Activated CD4-positive, alpha-beta T cell treated with anti-CD3 and anti-CD28 coated beads for 36 hours (primary cell): ENCODE data around the gene ABCC8. TPM values are rescaled to one million over a fixed set of nuclear protein-coding genes. Genes with fewer than 3 reads are reported as not detected.
A peak's percentile ranks its signal among the peaks of the same experiment; 100 is the strongest.

Source experiments
- ATAC-seq: fragments of 200-7000 bp; cut with Tn5 transposase; one replicate; pipeline ENCODE4 v1.10.0; 2021; ENCODE audit warnings: mild to moderate bottlenecking, moderate library complexity
- CTCF ChIA-PET: fragments of 350-600 bp; sonication (Branson Sonifier 250); formaldehyde crosslinking; loops from one replicate; lab custom pipeline; 2021; ENCODE audit warnings: antibody characterized with exemption; lab: Charles Lee
- POLR2A ChIA-PET: fragments of 350-600 bp; sonication (Branson Sonifier 250); formaldehyde crosslinking; loops from one replicate; lab custom pipeline; 2021; ENCODE audit warnings: antibody characterized with exemption, inconsistent platforms; lab: Charles Lee
- DNase-seq: peaks from one replicate; pipeline ENCODE4 v3.0.0-alpha.2; 2020
- H3K27ac Mint-ChIP-seq: one replicate; pipeline ENCODE4 v1.8.0; 2021; ENCODE audit warnings: mixed read lengths
- H3K27me3 Mint-ChIP-seq: one replicate; pipeline ENCODE4 v1.8.0; 2021; ENCODE audit warnings: mixed read lengths
- H3K36me3 Mint-ChIP-seq: one replicate; pipeline ENCODE4 v1.8.0; 2021; ENCODE audit warnings: low read depth, mixed read lengths
- H3K4me1 Mint-ChIP-seq: one replicate; pipeline ENCODE4 v1.8.0; 2021; ENCODE audit warnings: mixed read lengths
- H3K4me3 Mint-ChIP-seq: one replicate; pipeline ENCODE4 v1.8.0; 2021; ENCODE audit warnings: mild to moderate bottlenecking, moderate library complexity, mixed read lengths
- H3K9me3 Mint-ChIP-seq: one replicate; pipeline ENCODE4 v1.8.0; 2021; ENCODE audit warnings: low read depth, mixed read lengths
- intact Hi-C, 2 experiments: fragments of 100-400 bp; cut with DNase I in 1 of 2; cut with micrococcal nuclease in 1 of 2; formaldehyde crosslinking; loops; one replicate each; pipeline versions ENCODE4 v1.14.2 to v1.15.1; 2022 to 2024; cut with DNase I, micrococcal nuclease
- total RNA-seq, 2 experiments: library from RNA; stranded (reverse); gene quantifications; one replicate each; pipeline ENCODE4 v1.2.3, GENCODE V29; 2021

The ABCC8 gene
- total RNA-seq, 2 experiments from 2014 or later, result not detected

- Mint-ChIP-seq H3K27me3 (peaks cover 7% of the 10 kb centered on the region), H3K36me3 (no peaks in the 10 kb centered on the region), H3K4me1 (no peaks in the 10 kb centered on the region), H3K4me3 (no peak overlapping the region), H3K27ac (no peak overlapping the region), H3K9me3 (no peaks in the 10 kb centered on the region)
- no peak for ATAC-seq
- CTCF ChIA-PET, result interaction anchor here (0.8 to 6.4 kb wide), 11 partner anchors 11 to 275 kb away, joined by 3 to 99 read pairs (median 3); partner anchors contain the start of gene KCNJ11
- no peak for DNase-seq
- POLR2A ChIA-PET, result interaction anchor here (1.1 kb wide), 1 partner anchor 115 kb away, joined by 3 read pairs; no protein-coding TSS in a partner anchor
- intact Hi-C loops, result loop anchor here (10.0 kb wide), 1 partner anchor 560 kb away; no protein-coding TSS in a partner anchor
These were observed 28.5 kb upstream of the ABCC8 start for GRCh38 chr11:17505146-17505545.

- no peak overlapping the region for H3K4me3 Mint-ChIP-seq
- no peaks in the 10 kb centered on the region for H3K4me1 Mint-ChIP-seq
- DNase-seq (peak; percentile 88), ATAC-seq (peak; percentile 90)
- CTCF ChIA-PET, result interaction anchor here (0.6 to 6.4 kb wide), 15 partner anchors 11 to 489 kb away, joined by 3 to 99 read pairs (median 4); partner anchors contain the start of gene KCNJ11
- no peak overlapping the region for H3K27ac Mint-ChIP-seq
- POLR2A ChIA-PET, result no interaction called here
- H3K9me3 Mint-ChIP-seq, result no peaks in the 10 kb centered on the region
- intact Hi-C loops, result loop anchor here (1.0 to 10.0 kb wide), 6 partner anchors 115 to 716 kb away; no protein-coding TSS in a partner anchor
- H3K27me3 Mint-ChIP-seq, result peaks cover 7% of the 10 kb centered on the region
- H3K36me3 Mint-ChIP-seq, result no peaks in the 10 kb centered on the region
These were observed 27.9 kb upstream of the ABCC8 start for GRCh38 chr11:17504330-17505107.

- no peaks in the 10 kb centered on the region for H3K9me3 Mint-ChIP-seq
- no peak for DNase-seq
- ATAC-seq, result no peak
- H3K4me1 Mint-ChIP-seq, result no peaks in the 10 kb centered on the region
- H3K27me3 Mint-ChIP-seq, result peaks cover 1% of the 10 kb centered on the region
- no peaks in the 10 kb centered on the region for H3K36me3 Mint-ChIP-seq
- intact Hi-C loops, result loop anchor here (10.0 kb wide), 1 partner anchor 558 kb away; no protein-coding TSS in a partner anchor
- ChIA-PET POLR2A (no interaction called here), CTCF (interaction anchor here (1.1 to 6.4 kb wide), 3 partner anchors 120 to 273 kb away, joined by 3 to 99 read pairs (median 16); no protein-coding TSS in a partner anchor)
- H3K4me3 Mint-ChIP-seq, result no peak overlapping the region
- H3K27ac Mint-ChIP-seq, result no peak overlapping the region
These were observed 26.0 kb upstream of the ABCC8 start for GRCh38 chr11:17502630-17503029.

GRCh38 chr11:17500673-17501072 is 24.0 kb upstream of the ABCC8 start:
- ChIA-PET POLR2A (no interaction called here), CTCF (interaction anchor here (0.9 to 2.8 kb wide), 2 partner anchors 27 to 115 kb away, joined by 4 to 6 read pairs; no protein-coding TSS in a partner anchor)

GRCh38 chr11:17498475-17498874 is 21.8 kb upstream of the ABCC8 start:
- no peak overlapping the region for H3K27ac Mint-ChIP-seq
- H3K4me3 Mint-ChIP-seq, result no peak overlapping the region
- POLR2A ChIA-PET, result no interaction called here
- DNase-seq, result no peak
- CTCF ChIA-PET, result interaction anchor here (0.6 to 2.8 kb wide), 5 partner anchors 8 to 789 kb away, joined by 3 to 7 read pairs (median 3); no protein-coding TSS in a partner anchor
- ATAC-seq, result no peak
- H3K4me1 Mint-ChIP-seq, result no peaks in the 10 kb centered on the region
- H3K9me3 Mint-ChIP-seq, result no peaks in the 10 kb centered on the region
- H3K27me3 Mint-ChIP-seq, result no peaks in the 10 kb centered on the region
- intact Hi-C loops, result no loop called here
- no peaks in the 10 kb centered on the region for H3K36me3 Mint-ChIP-seq

More at GRCh38 chr11:17500673-17501072, 24.0 kb upstream of the ABCC8 start:
- Mint-ChIP-seq H3K36me3 (no peaks in the 10 kb centered on the region), H3K27ac (no peak overlapping the region), H3K27me3 (peaks cover 1% of the 10 kb centered on the region), H3K9me3 (no peaks in the 10 kb centered on the region), H3K4me3 (no peak overlapping the region), H3K4me1 (no peaks in the 10 kb centered on the region)
- DNase-seq, result no peak
- no peak for ATAC-seq
- intact Hi-C loops, result loop anchor here (10.0 kb wide), 1 partner anchor 556 kb away; no protein-coding TSS in a partner anchor

- ATAC-seq, result peak; percentile 49
- CTCF ChIA-PET, result interaction anchor here (0.6 to 2.8 kb wide), 4 partner anchors 9 to 789 kb away, joined by 3 to 7 read pairs (median 4); no protein-coding TSS in a partner anchor
These were observed 21.4 kb upstream of the ABCC8 start for GRCh38 chr11:17498058-17498457.

GRCh38 chr11:17496406-17496805 is 19.8 kb upstream of the ABCC8 start:
- CTCF ChIA-PET, result interaction anchor here (0.9 kb wide), 1 partner anchor 11 kb away, joined by 3 read pairs; no protein-coding TSS in a partner anchor
- intact Hi-C loops, result no loop called here
- POLR2A ChIA-PET, result interaction anchor here (1.1 kb wide), 1 partner anchor 138 kb away, joined by 3 read pairs; no protein-coding TSS in a partner anchor
- H3K9me3 Mint-ChIP-seq, result no peaks in the 10 kb centered on the region
- H3K4me3 Mint-ChIP-seq, result no peak overlapping the region
- DNase-seq (no peak), ATAC-seq (no peak)
- H3K27me3 Mint-ChIP-seq, result peaks cover 4% of the 10 kb centered on the region
- no peaks in the 10 kb centered on the region for H3K4me1 Mint-ChIP-seq
- H3K36me3 Mint-ChIP-seq, result no peaks in the 10 kb centered on the region
- no peak overlapping the region for H3K27ac Mint-ChIP-seq

More at GRCh38 chr11:17498058-17498457, 21.4 kb upstream of the ABCC8 start:
- Mint-ChIP-seq H3K27me3 (no peaks in the 10 kb centered on the region), H3K4me1 (no peaks in the 10 kb centered on the region), H3K4me3 (no peak overlapping the region), H3K36me3 (no peaks in the 10 kb centered on the region), H3K27ac (no peak overlapping the region), H3K9me3 (no peaks in the 10 kb centered on the region)
- POLR2A ChIA-PET, result no interaction called here
- intact Hi-C loops, result no loop called here
- DNase-seq, result no peak

- intact Hi-C loops, result no loop called here
- no peaks in the 10 kb centered on the region for H3K9me3 Mint-ChIP-seq
- peaks cover 8% of the 10 kb centered on the region for H3K27me3 Mint-ChIP-seq
- no peaks in the 10 kb centered on the region for H3K36me3 Mint-ChIP-seq
- ATAC-seq (no peak), DNase-seq (no peak)
- CTCF ChIA-PET, result interaction anchor here (0.6 to 1.5 kb wide), 6 partner anchors 11 to 264 kb away, joined by 3 to 4 read pairs (median 3); no protein-coding TSS in a partner anchor
- H3K4me1 Mint-ChIP-seq, result no peaks in the 10 kb centered on the region
- H3K4me3 Mint-ChIP-seq, result no peak overlapping the region
- POLR2A ChIA-PET, result no interaction called here
- no peak overlapping the region for H3K27ac Mint-ChIP-seq
These were observed 17.4 kb upstream of the ABCC8 start for GRCh38 chr11:17494019-17494418.

GRCh38 chr11:17490938-17491337 is 14.3 kb upstream of the ABCC8 start:
- Mint-ChIP-seq H3K4me3 (no peak overlapping the region), H3K27me3 (peaks cover 11% of the 10 kb centered on the region), H3K4me1 (no peaks in the 10 kb centered on the region), H3K27ac (no peak overlapping the region), H3K9me3 (no peaks in the 10 kb centered on the region), H3K36me3 (no peaks in the 10 kb centered on the region)
- DNase-seq, result no peak
- no peak for ATAC-seq
- ChIA-PET POLR2A (no interaction called here), CTCF (interaction anchor here (0.7 kb wide), 1 partner anchor 105 kb away, joined by 4 read pairs; no protein-coding TSS in a partner anchor)
- intact Hi-C loops, result no loop called here

GRCh38 chr11:17490232-17490631 is 13.6 kb upstream of the ABCC8 start:
- DNase-seq, result no peak
- Mint-ChIP-seq H3K4me1 (no peaks in the 10 kb centered on the region), H3K9me3 (no peaks in the 10 kb centered on the region), H3K36me3 (no peaks in the 10 kb centered on the region), H3K4me3 (no peak overlapping the region), H3K27me3 (peaks cover 11% of the 10 kb centered on the region), H3K27ac (no peak overlapping the region)
- intact Hi-C loops, result no loop called here
- ATAC-seq, result no peak
- CTCF ChIA-PET, result interaction anchor here (0.7 kb wide), 1 partner anchor 104 kb away, joined by 4 read pairs; no protein-coding TSS in a partner anchor
- POLR2A ChIA-PET, result no interaction called here

GRCh38 chr11:17489751-17490150 is 13.1 kb upstream of the ABCC8 start:
- DNase-seq, result no peak
- no peaks in the 10 kb centered on the region for H3K9me3 Mint-ChIP-seq
- ChIA-PET POLR2A (no interaction called here), CTCF (interaction anchor here (0.5 to 0.8 kb wide), 3 partner anchors 14 to 283 kb away, joined by 3 read pairs; no protein-coding TSS in a partner anchor)
- H3K36me3 Mint-ChIP-seq, result no peaks in the 10 kb centered on the region
- no peak overlapping the region for H3K4me3 Mint-ChIP-seq
- ATAC-seq, result no peak
- peaks cover 11% of the 10 kb centered on the region for H3K27me3 Mint-ChIP-seq
- intact Hi-C loops, result no loop called here
- H3K27ac Mint-ChIP-seq, result no peak overlapping the region
- H3K4me1 Mint-ChIP-seq, result no peaks in the 10 kb centered on the region
